Prostate gland (tissue), 2 donors: ENCODE measurements around the gene LTBP3.

Source experiments
- CTCF ChIP-seq, 4 experiments: fragments of 200-600 bp in 2 of 4; fragments of 450-650 bp in 2 of 4; sonication (generic) in 2 of 4; IDR thresholded peaks; 1 replicate in 3 of 4; 2 replicates in 1 of 4; pipeline ENCODE4 v1.5.1; 2016 to 2019; ENCODE audit warnings: antibody characterized with exemption in 4 of 4, mild to moderate bottlenecking in 2 of 4, moderate library complexity in 2 of 4
- POLR2A ChIP-seq: fragments of 450-650 bp; IDR thresholded peaks from one replicate; pipeline ENCODE4 v1.6.1; 2016; ENCODE audit warnings: antibody characterized with exemption, mild to moderate bottlenecking
- POLR2AphosphoS5 ChIP-seq: sonication (generic); formaldehyde crosslinking; IDR thresholded peaks from one replicate; pipeline ENCODE4 v1.6.1; 2017; ENCODE audit warnings: antibody characterized with exemption

DNA sequence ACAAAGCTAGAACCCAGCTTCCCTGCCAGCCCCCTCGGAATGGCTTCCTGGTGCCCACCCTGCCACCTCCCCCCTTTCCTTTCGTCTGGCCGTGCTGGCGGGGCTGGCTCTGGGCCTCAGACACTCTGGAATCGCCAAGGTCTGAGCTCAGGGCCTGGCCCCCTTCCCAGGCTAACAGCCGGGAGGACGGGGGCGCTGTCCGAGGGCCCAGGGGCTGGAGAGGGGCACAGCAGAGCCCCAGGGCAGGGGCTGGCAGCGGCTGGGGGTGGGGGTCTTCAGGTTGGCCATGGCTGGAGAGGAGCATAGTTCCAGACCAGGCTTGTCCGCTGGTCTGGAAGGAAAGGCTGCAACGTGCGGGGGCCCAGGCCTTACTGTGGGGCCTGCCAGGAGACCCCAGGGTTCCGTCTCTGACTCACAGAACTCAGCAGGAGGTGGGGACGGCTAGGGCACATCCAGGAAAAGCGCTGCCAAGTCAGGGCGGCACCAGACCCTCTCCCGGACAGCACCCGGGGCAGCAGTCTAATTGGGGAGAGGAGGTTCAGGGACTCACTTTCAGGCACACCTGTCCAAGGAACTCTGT, 861 bp upstream of the LTBP3 start:
- TF ChIP-seq CTCF (IDR thresholded peaks at IDR 0.05) (no peak), POLR2A (no peak), POLR2AphosphoS5 (peak; percentile 3)
